Panc1 (cell line): ENCODE measurements around the gene NR2E1. TPM values are rescaled to one million over a fixed set of nuclear protein-coding genes. Genes with fewer than 3 reads are reported as not detected.
A peak's percentile ranks its signal among the peaks of the same experiment; 100 is the strongest.

Source experiments
- ATAC-seq: fragments of 200-7000 bp; cut with Tn5 transposase; 2 replicates; pipeline ENCODE4 v1.9.1; 2020; ENCODE audit warnings: mild to moderate bottlenecking, moderate library complexity
- BruUV-seq: library from RNA; stranded (reverse); fragments of 400-500 nt; replicated peaks from 2 replicates; lab custom pipeline; 2021; lab: Mats Ljungman, UMichigan
- CTCF ChIA-PET: fragments of 300-600 bp; sonication (Branson Sonifier 250); formaldehyde crosslinking; loops from one replicate; lab custom pipeline; 2022; ENCODE audit warnings: antibody characterized with exemption; lab: Charles Lee
- POLR2A ChIA-PET: fragments of 300-600 bp; sonication (Branson Sonifier 250); formaldehyde crosslinking; loops from one replicate; lab custom pipeline; 2022; ENCODE audit warnings: antibody characterized with exemption; lab: Charles Lee
- DNase-seq: peaks from one replicate; pipeline ENCODE4 v3.0.0-alpha.2; 2010; ENCODE audit warnings: low read depth, low spot score
- H3K27ac ChIP-seq: 2 replicates; pipeline ENCODE4 v1.5.1; 2011; ENCODE audit warnings: mild to moderate bottlenecking, low read length, inconsistent platforms
- H3K27me3 ChIP-seq: fragments of 200-500 bp; sonication (Bioruptor generic); 2 replicates; pipeline ENCODE4 v1.6.0; 2014; ENCODE audit warnings: low read length, inconsistent platforms; ENCODE audit not compliant: control insufficient read depth, insufficient read depth
- H3K36me3 ChIP-seq: fragments of 200-500 bp; sonication (Bioruptor generic); 2 replicates; pipeline ENCODE4 v1.5.1; 2014; ENCODE audit warnings: inconsistent platforms, mild to moderate bottlenecking, low read length, moderate library complexity; ENCODE audit not compliant: control insufficient read depth, insufficient read depth
- H3K4me1 ChIP-seq: 2 replicates; pipeline ENCODE4 v1.5.1; 2011; ENCODE audit warnings: inconsistent platforms, mild to moderate bottlenecking, low read length, moderate library complexity; ENCODE audit not compliant: control insufficient read depth, insufficient read depth
- H3K4me3 ChIP-seq, 2 experiments: 2 replicates each; pipeline ENCODE4 v1.5.1; 2011 to 2012; ENCODE audit warnings: low read depth in 2 of 2, low read length in 2 of 2, mild to moderate bottlenecking in 2 of 2, inconsistent platforms in 1 of 2, moderate library complexity in 1 of 2
- H3K9me3 ChIP-seq: fragments of 200-500 bp; sonication (Bioruptor generic); 2 replicates; pipeline ENCODE4 v1.5.1; 2014; ENCODE audit warnings: low read depth, mild to moderate bottlenecking, inconsistent platforms, low read length, moderate library complexity; ENCODE audit not compliant: control insufficient read depth, insufficient read depth
- POLR2AphosphoS5 ChIP-seq: IDR thresholded peaks from 2 replicates; pipeline ENCODE4 v1.6.1; 2012; ENCODE audit warnings: mild to moderate bottlenecking, low read depth, low read length, moderate library complexity
- SIN3A ChIP-seq: IDR thresholded peaks from 2 replicates; pipeline ENCODE4 v1.6.1; 2012; ENCODE audit warnings: low read depth, mild to moderate bottlenecking, low read length, moderate library complexity, borderline replicate concordance; ENCODE audit not compliant: insufficient read depth
- TCF7L2 ChIP-seq: IDR thresholded peaks from 2 replicates; pipeline ENCODE4 v1.6.1; 2011; ENCODE audit warnings: mild to moderate bottlenecking, low read depth, low read length, inconsistent platforms
- in situ Hi-C: cut with HindIII; loops from 2 replicates; pipeline ENCODE4 v1.10.0; 2016; ENCODE audit warnings: low sequenced_read_pairs, low pct_unique_long_range_greater_than_20kb
- intact Hi-C: fragments of 100-400 bp; cut with micrococcal nuclease; formaldehyde crosslinking; loops from one replicate; pipeline ENCODE4 v1.10.0; 2022; ENCODE audit not compliant: unreplicated experiment
- total RNA-seq: library from RNA; stranded (reverse); gene quantifications from one replicate; pipeline ENCODE4 v1.2.1, GENCODE V29; 2021; ENCODE audit not compliant: unreplicated experiment
- TF ChIP-seq, protein P1 (sequence below): fragments of 450-650 bp; IDR thresholded peaks from 2 replicates; pipeline ENCODE4 v1.5.1; 2017; ENCODE audit warnings: mild to moderate bottlenecking
- TF ChIP-seq, protein P2 (sequence below), 2 experiments: IDR thresholded peaks; 2 replicates each; pipeline ENCODE4 v1.6.1; 2011 to 2012; ENCODE audit warnings: low read depth in 2 of 2, control low read depth in 1 of 2, low read length in 1 of 2, mild to moderate bottlenecking in 1 of 2, moderate library complexity in 1 of 2; ENCODE audit not compliant: insufficient read depth in 1 of 2

Gene NR2E1
- total RNA-seq, 1 experiment from 2014 or later = 0.13 TPM

DNA sequence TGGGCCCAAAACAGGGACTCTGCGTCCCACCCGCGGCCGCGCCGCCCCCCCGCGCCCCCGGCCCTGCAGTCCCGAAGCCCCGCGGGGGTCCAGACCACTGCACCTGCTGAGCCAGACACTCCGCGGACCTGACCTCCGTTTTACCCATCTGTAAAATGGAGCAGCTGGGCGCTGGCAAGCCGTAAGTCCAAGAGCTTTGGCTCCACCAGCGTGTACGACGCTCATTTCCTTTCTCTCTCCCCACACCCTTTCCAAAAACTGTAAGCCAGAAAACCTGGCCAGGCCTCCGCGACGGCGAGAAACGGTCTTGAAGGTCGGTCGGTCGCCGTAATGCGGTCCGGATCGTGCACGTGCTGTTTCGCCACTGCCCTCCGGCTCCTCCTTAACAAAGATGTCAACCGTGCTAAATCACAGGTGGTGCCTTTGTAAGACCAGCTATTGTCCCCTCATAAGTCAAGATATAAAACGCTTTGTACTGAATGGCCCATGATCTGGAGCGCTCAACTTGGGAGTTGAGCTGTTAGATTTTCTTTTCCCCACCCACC lies 7.8 kb upstream of the NR2E1 start:
- BruUV-seq = no TSS peak
- ChIA-PET CTCF (no interaction called here), POLR2A (no interaction called here)
- peak overlapping the region in 1 of 2 experiments; percentile 34; a peak in 2 of 4 replicates for H3K4me3 ChIP-seq
- TF ChIP-seq POLR2AphosphoS5 (no peak), SIN3A (no peak), TCF7L2 (no peak)
- TF ChIP-seq, protein P1, sequence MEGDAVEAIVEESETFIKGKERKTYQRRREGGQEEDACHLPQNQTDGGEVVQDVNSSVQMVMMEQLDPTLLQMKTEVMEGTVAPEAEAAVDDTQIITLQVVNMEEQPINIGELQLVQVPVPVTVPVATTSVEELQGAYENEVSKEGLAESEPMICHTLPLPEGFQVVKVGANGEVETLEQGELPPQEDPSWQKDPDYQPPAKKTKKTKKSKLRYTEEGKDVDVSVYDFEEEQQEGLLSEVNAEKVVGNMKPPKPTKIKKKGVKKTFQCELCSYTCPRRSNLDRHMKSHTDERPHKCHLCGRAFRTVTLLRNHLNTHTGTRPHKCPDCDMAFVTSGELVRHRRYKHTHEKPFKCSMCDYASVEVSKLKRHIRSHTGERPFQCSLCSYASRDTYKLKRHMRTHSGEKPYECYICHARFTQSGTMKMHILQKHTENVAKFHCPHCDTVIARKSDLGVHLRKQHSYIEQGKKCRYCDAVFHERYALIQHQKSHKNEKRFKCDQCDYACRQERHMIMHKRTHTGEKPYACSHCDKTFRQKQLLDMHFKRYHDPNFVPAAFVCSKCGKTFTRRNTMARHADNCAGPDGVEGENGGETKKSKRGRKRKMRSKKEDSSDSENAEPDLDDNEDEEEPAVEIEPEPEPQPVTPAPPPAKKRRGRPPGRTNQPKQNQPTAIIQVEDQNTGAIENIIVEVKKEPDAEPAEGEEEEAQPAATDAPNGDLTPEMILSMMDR = no peak
- TF ChIP-seq, protein P2, sequence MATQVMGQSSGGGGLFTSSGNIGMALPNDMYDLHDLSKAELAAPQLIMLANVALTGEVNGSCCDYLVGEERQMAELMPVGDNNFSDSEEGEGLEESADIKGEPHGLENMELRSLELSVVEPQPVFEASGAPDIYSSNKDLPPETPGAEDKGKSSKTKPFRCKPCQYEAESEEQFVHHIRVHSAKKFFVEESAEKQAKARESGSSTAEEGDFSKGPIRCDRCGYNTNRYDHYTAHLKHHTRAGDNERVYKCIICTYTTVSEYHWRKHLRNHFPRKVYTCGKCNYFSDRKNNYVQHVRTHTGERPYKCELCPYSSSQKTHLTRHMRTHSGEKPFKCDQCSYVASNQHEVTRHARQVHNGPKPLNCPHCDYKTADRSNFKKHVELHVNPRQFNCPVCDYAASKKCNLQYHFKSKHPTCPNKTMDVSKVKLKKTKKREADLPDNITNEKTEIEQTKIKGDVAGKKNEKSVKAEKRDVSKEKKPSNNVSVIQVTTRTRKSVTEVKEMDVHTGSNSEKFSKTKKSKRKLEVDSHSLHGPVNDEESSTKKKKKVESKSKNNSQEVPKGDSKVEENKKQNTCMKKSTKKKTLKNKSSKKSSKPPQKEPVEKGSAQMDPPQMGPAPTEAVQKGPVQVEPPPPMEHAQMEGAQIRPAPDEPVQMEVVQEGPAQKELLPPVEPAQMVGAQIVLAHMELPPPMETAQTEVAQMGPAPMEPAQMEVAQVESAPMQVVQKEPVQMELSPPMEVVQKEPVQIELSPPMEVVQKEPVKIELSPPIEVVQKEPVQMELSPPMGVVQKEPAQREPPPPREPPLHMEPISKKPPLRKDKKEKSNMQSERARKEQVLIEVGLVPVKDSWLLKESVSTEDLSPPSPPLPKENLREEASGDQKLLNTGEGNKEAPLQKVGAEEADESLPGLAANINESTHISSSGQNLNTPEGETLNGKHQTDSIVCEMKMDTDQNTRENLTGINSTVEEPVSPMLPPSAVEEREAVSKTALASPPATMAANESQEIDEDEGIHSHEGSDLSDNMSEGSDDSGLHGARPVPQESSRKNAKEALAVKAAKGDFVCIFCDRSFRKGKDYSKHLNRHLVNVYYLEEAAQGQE (IDR thresholded peaks at IDR 0.05; ENCODE audit: insufficient read depth in 1 of 2, low read depth in 2 of 2, low read length in 1 of 2) = no peak
- peaks cover 55% of the 10 kb centered on the region for H3K27me3 ChIP-seq
- in situ Hi-C loops = no loop called here
- H3K27ac ChIP-seq = no peak overlapping the region
- intact Hi-C loops = no loop called here
- DNase-seq (no peak), ATAC-seq (no peak)
- no peaks in the 10 kb centered on the region for H3K9me3 ChIP-seq
- H3K36me3 ChIP-seq = no peaks in the 10 kb centered on the region; the same call in 1 of the 2 replicates
- no peaks in the 10 kb centered on the region for H3K4me1 ChIP-seq

DNA sequence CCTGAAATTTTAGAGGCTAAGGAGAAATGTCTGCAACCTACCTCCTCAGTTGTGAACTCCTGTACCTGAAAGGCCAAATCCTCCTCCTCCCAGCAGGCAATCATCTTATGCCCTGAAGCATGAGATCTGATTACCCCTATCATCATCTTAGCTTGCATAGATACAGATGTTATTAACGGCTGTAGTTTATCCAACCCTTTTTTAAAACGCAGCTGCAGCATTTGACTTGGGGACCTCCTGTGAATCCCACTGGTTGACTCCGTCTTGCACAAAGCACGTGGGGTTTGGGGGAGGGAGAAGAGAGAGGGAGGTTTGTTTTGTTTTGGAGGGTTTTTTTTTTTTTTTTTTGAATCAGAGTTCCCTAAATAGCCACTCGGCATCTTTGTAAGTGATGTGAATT lies 5.8 kb upstream of the NR2E1 start:
- ChIA-PET POLR2A (no interaction called here), CTCF (interaction anchor here (0.7 kb wide), 1 partner anchor 8 kb away, joined by 17 read pairs; no protein-coding TSS in a partner anchor)

More for the DNA sequence above, 5.8 kb upstream of the NR2E1 start:
- intact Hi-C loops = no loop called here
- H3K4me1 ChIP-seq = peaks cover 8% of the 10 kb centered on the region; the same call in 1 of the 2 replicates
- no peaks in the 10 kb centered on the region; the same call in 1 of the 2 replicates for H3K36me3 ChIP-seq
- no peaks in the 10 kb centered on the region for H3K9me3 ChIP-seq
- no peak overlapping the region for H3K4me3 ChIP-seq
- no TSS peak for BruUV-seq
- in situ Hi-C loops = no loop called here
- ATAC-seq = no peak
- TF ChIP-seq SIN3A (no peak), TCF7L2 (no peak), POLR2AphosphoS5 (no peak)
- TF ChIP-seq, protein P2 (IDR thresholded peaks at IDR 0.05; ENCODE audit: insufficient read depth in 1 of 2, low read depth in 2 of 2, low read length in 1 of 2) = no peak
- TF ChIP-seq, protein P1 = no peak
- H3K27ac ChIP-seq = no peak overlapping the region
- no peak for DNase-seq
- peaks cover 75% of the 10 kb centered on the region for H3K27me3 ChIP-seq
